SU-DHL-6 (cell line): ENCODE results near the gene KCNJ1.

ENCODE experiments used
- H2AFZ ChIP-seq: fragments of 200-600 bp; sonication (generic); 2 replicates; pipeline ENCODE4 v1.6.1; 2014; ENCODE audit warnings: low read depth, mild to moderate bottlenecking, moderate library complexity, mixed read lengths, antibody characterized with exemption, low read length; ENCODE audit not compliant: severe bottlenecking
- H3F3A ChIP-seq: fragments of 200-600 bp; shearing (Covaris generic); 2 replicates; pipeline ENCODE4 v1.6.0; 2016; ENCODE audit warnings: antibody characterized with exemption, mild to moderate bottlenecking; ENCODE audit not compliant: insufficient read depth
- H3K27ac ChIP-seq: fragments of 200-600 bp; sonication (generic); 2 replicates; pipeline ENCODE4 v1.5.1; 2016; ENCODE audit warnings: low read depth, mild to moderate bottlenecking, low read length, moderate library complexity, mixed read lengths
- H3K27me3 ChIP-seq: fragments of 200-600 bp; sonication (generic), shearing (Covaris generic); 2 replicates; pipeline ENCODE4 v1.6.0; 2014; ENCODE audit warnings: mild to moderate bottlenecking, low read length
- H3K36me3 ChIP-seq: fragments of 200-600 bp; sonication (generic); 2 replicates; pipeline ENCODE4 v1.6.1; 2014; ENCODE audit warnings: mild to moderate bottlenecking, low read length, mixed read lengths
- H3K4me2 ChIP-seq: fragments of 300-600, 200-600 bp; shearing (Covaris generic), sonication (generic); 2 replicates; pipeline ENCODE4 v1.6.0; 2014; ENCODE audit warnings: low read length, low read depth, mild to moderate bottlenecking; ENCODE audit not compliant: poor library complexity, severe bottlenecking
- H3K4me3 ChIP-seq: fragments of 200-600 bp; sonication (generic); 2 replicates; pipeline ENCODE4 v1.5.1; 2014; ENCODE audit warnings: antibody characterized with exemption, low read length, mild to moderate bottlenecking, mixed read lengths; ENCODE audit not compliant: insufficient read depth, poor library complexity, severe bottlenecking
- H3K79me2 ChIP-seq: fragments of 200-600 bp; sonication (generic); 2 replicates; pipeline ENCODE4 v1.6.1; 2014; ENCODE audit warnings: mild to moderate bottlenecking, low read length, moderate library complexity; ENCODE audit not compliant: insufficient read depth
- H3K9ac ChIP-seq: fragments of 200-600 bp; sonication (generic); 2 replicates; pipeline ENCODE4 v1.7.0; 2014; ENCODE audit warnings: mild to moderate bottlenecking, low read length
- H3K9me2 ChIP-seq: fragments of 200-600 bp; sonication (generic); replicated peaks from 2 replicates; pipeline ENCODE4 v1.6.1; 2014; ENCODE audit warnings: low read length; ENCODE audit not compliant: insufficient read depth
- H3K9me3 ChIP-seq: fragments of 200-600 bp; sonication (generic); 2 replicates; pipeline ENCODE4 v1.6.1; 2014; ENCODE audit warnings: low read length, mixed read lengths; ENCODE audit not compliant: insufficient read depth
- H4K20me1 ChIP-seq: fragments of 200-600 bp; sonication (generic); 2 replicates; pipeline ENCODE4 v1.6.1; 2014; ENCODE audit warnings: low read depth, mild to moderate bottlenecking, antibody characterized with exemption, low read length, moderate library complexity, mixed read lengths
- CTCF ChIP-seq: fragments of 200-600 bp; sonication (generic); IDR thresholded peaks from one replicate; pipeline ENCODE4 v1.5.1; 2017; ENCODE audit warnings: antibody characterized with exemption, mild to moderate bottlenecking, low read length, moderate library complexity; ENCODE audit not compliant: insufficient read depth, poor library complexity, severe bottlenecking
- EZH2phosphoT487 ChIP-seq: fragments of 200-600 bp; sonication (generic), shearing (Covaris generic); conservative IDR thresholded peaks from 2 replicates; pipeline ENCODE4 v1.6.1; 2018; ENCODE audit warnings: mild to moderate bottlenecking, antibody characterized with exemption, low read length, moderate library complexity, mixed read lengths

The KCNJ1 gene

DNA sequence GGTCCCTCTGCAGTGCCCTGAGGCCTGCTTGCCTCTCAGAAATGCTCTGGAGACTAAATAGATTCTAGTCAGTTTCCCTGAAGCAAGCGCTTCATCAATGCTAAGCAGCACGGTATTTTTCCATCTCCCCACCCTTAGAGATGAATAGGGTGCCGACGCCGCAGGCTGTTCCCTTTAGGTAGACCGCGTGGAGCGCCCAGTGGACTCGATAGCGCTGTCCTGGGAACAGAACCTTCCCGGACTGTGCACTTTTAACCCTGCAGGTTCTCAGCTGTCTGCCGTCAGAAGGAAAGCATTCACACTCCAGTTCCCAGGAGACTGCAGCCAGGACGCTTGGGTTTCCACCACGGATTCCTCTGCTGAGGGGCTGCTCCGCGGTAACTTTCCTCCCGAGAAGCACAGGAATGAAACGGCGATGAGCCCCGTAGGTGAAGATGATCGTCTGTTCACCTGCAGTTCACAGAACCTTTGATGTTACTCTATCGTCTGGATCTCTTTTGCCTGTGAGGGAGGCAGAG, 9.1 kb upstream of the KCNJ1 start:
- Histone ChIP-seq H3K4me3 (no peak overlapping the region), H3K9me3 (no peaks in the 10 kb centered on the region), H2AFZ (no peak overlapping the region), H4K20me1 (no peaks in the 10 kb centered on the region), H3K27me3 (no peaks in the 10 kb centered on the region), H3K36me3 (no peaks in the 10 kb centered on the region), H3K9ac (no peak overlapping the region), H3K9me2 (no peaks in the 10 kb centered on the region), H3K4me2 (no peak overlapping the region), H3K79me2 (no peaks in the 10 kb centered on the region), H3K27ac (no peak overlapping the region), H3F3A (no peaks in the 10 kb centered on the region)
- no peak for TF ChIP-seq EZH2phosphoT487
- no peak for TF ChIP-seq CTCF

DNA sequence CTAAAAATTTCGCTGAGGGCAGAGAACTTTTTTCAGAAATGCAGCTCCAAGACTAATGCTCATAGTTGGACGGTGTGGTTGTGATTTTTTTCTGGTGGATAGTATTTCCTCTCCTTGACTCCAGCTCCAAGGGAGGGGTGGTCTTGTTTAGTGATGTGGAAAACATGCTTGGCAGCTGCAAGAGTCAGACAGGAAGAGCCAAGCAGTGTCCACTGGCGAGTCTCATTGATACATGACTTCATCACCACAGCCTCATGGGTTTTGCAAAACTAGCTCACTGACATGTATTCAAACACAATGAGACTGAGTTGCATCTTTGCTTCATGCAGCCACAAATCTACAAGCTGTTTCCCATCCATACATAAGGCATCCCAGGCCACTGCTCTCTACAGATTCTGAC, 7.3 kb upstream of the KCNJ1 start:
- H3K4me3 ChIP-seq, result no peak overlapping the region
- no peaks in the 10 kb centered on the region for H3K27me3 ChIP-seq
- H3F3A ChIP-seq, result no peaks in the 10 kb centered on the region
- H3K4me2 ChIP-seq, result no peak overlapping the region
- H3K36me3 ChIP-seq, result no peaks in the 10 kb centered on the region
- no peaks in the 10 kb centered on the region for H3K79me2 ChIP-seq
- no peak for TF ChIP-seq CTCF
- no peak for TF ChIP-seq EZH2phosphoT487
- H3K9me2 ChIP-seq, result no peaks in the 10 kb centered on the region
- no peaks in the 10 kb centered on the region for H4K20me1 ChIP-seq
- H3K9me3 ChIP-seq, result no peaks in the 10 kb centered on the region
- H2AFZ ChIP-seq, result no peak overlapping the region
- H3K9ac ChIP-seq, result no peak overlapping the region
- no peak overlapping the region for H3K27ac ChIP-seq

- Histone ChIP-seq H3K36me3 (no peaks in the 10 kb centered on the region), H4K20me1 (no peaks in the 10 kb centered on the region), H3K27me3 (no peaks in the 10 kb centered on the region), H3K4me3 (no peak overlapping the region), H3F3A (no peaks in the 10 kb centered on the region), H3K9ac (no peak overlapping the region), H3K9me3 (no peaks in the 10 kb centered on the region), H3K27ac (no peak overlapping the region), H2AFZ (no peak overlapping the region), H3K4me2 (no peak overlapping the region), H3K9me2 (no peaks in the 10 kb centered on the region), H3K79me2 (no peaks in the 10 kb centered on the region)
- TF ChIP-seq EZH2phosphoT487, result no peak
- no peak for TF ChIP-seq CTCF
Measured at GRCh38 chr11:128872594-128872993, 5.5 kb upstream of the KCNJ1 start.
